Neural crest cell (in vitro differentiated cells): ENCODE data around the gene HBA1. TPM values are rescaled to one million over a fixed set of nuclear protein-coding genes. Genes with fewer than 3 reads are reported as not detected.
"Not testable (repeated sequence)": the region's sequence is repeated elsewhere in the genome, so short reads cannot be mapped to it uniquely, and the experiment has no call there.

Experiments
- DNase-seq: peaks from one replicate; pipeline ENCODE4 v3.0.0; 2021; ENCODE audit warnings: low read depth, mixed read lengths, low spot score
- H3K27ac Mint-ChIP-seq: one replicate; pipeline ENCODE4 v1.8.0; 2021; ENCODE audit warnings: mild to moderate bottlenecking, mixed read lengths; ENCODE audit not compliant: unreplicated experiment
- H3K27me3 Mint-ChIP-seq: 2 replicates; pipeline ENCODE4 v1.8.0; 2021; ENCODE audit warnings: low read depth, mild to moderate bottlenecking, mixed read lengths
- H3K36me3 Mint-ChIP-seq: 2 replicates; pipeline ENCODE4 v1.8.0; 2021; ENCODE audit warnings: low read depth, mild to moderate bottlenecking, mixed read lengths
- H3K4me1 Mint-ChIP-seq: 2 replicates; pipeline ENCODE4 v1.8.0; 2021; ENCODE audit warnings: mixed read lengths
- H3K4me3 Mint-ChIP-seq: one replicate; pipeline ENCODE4 v1.8.0; 2021; ENCODE audit warnings: mild to moderate bottlenecking, mixed read lengths
- H3K9me3 Mint-ChIP-seq: 2 replicates; pipeline ENCODE4 v1.8.0; 2021; ENCODE audit warnings: mixed read lengths
- CTCF ChIP-seq: fragments of 200-600 bp; sonication (generic); conservative IDR thresholded peaks from 2 replicates; pipeline ENCODE4 v1.5.0; 2021; ENCODE audit warnings: antibody characterized with exemption, mild to moderate bottlenecking
- long read RNA-seq: library from polyadenylated mRNA; unstranded; transcript quantifications from one replicate; pipeline ENCODE4 v2.0.0, GENCODE V29; 2020
- total RNA-seq: library from RNA; stranded (reverse); gene quantifications from 2 replicates; pipeline ENCODE4 v1.2.1, GENCODE V29; 2021

HBA1 gene
- not detected in 2 replicates for total RNA-seq
- long read RNA-seq, result 0 reads

GRCh38 chr16:176477-177382, at the start of gene HBA1:
Gene HBA1 (plus strand): TSS chr16:176680. CDS start chr16:176717, 37 bp downstream.
- not testable (repeated sequence) for H3K4me1 Mint-ChIP-seq, H3K36me3 Mint-ChIP-seq, H3K9me3 Mint-ChIP-seq, DNase-seq, H3K27ac Mint-ChIP-seq
- H3K4me3 Mint-ChIP-seq, result peak within 1 kb of the TSS; percentile 74
- peaks cover 73% of the 10 kb centered on the region for H3K27me3 Mint-ChIP-seq

GRCh38 chr16:129075-129474, 47.4 kb upstream of the HBA1 start:
- Mint-ChIP-seq H3K27me3 (no peaks in the 10 kb centered on the region), H3K4me3 (no peak overlapping the region), H3K9me3 (no peaks in the 10 kb centered on the region), H3K36me3 (no peaks in the 10 kb centered on the region), H3K27ac (no peak overlapping the region), H3K4me1 (peaks cover 2% of the 10 kb centered on the region)
- no peak for TF ChIP-seq CTCF
- no peak for DNase-seq

- TF ChIP-seq CTCF, result no peak
- Mint-ChIP-seq H3K4me3 (no peak overlapping the region), H3K36me3 (no peaks in the 10 kb centered on the region), H3K27me3 (no peaks in the 10 kb centered on the region), H3K9me3 (no peaks in the 10 kb centered on the region), H3K27ac (no peak overlapping the region), H3K4me1 (peaks cover 5% of the 10 kb centered on the region)
- no peak for DNase-seq
Measured at GRCh38 chr16:130533-131173, 45.8 kb upstream of the HBA1 start.

GRCh38 chr16:132120-132519, 44.4 kb upstream of the HBA1 start:
- DNase-seq, result no peak
- Mint-ChIP-seq H3K27me3 (no peaks in the 10 kb centered on the region), H3K36me3 (no peaks in the 10 kb centered on the region), H3K9me3 (no peaks in the 10 kb centered on the region), H3K27ac (no peak overlapping the region), H3K4me3 (no peak overlapping the region), H3K4me1 (peaks cover 10% of the 10 kb centered on the region)
- no peak for TF ChIP-seq CTCF

- no peaks in the 10 kb centered on the region for H3K9me3 Mint-ChIP-seq
- H3K27me3 Mint-ChIP-seq, result no peaks in the 10 kb centered on the region
- DNase-seq, result no peak
- no peak overlapping the region for H3K4me3 Mint-ChIP-seq
- no peak for TF ChIP-seq CTCF
- no peak overlapping the region for H3K27ac Mint-ChIP-seq
- H3K36me3 Mint-ChIP-seq, result no peaks in the 10 kb centered on the region
- H3K4me1 Mint-ChIP-seq, result peaks cover 12% of the 10 kb centered on the region
Measured at GRCh38 chr16:133716-134115, 42.8 kb upstream of the HBA1 start.

- DNase-seq, result peak; percentile 43
- TF ChIP-seq CTCF, result no peak
- H3K9me3 Mint-ChIP-seq, result no peaks in the 10 kb centered on the region
- H3K27ac Mint-ChIP-seq, result peak overlapping the region; percentile 65
- no peaks in the 10 kb centered on the region for H3K36me3 Mint-ChIP-seq
- H3K4me1 Mint-ChIP-seq, result peaks cover 14% of the 10 kb centered on the region
- no peaks in the 10 kb centered on the region for H3K27me3 Mint-ChIP-seq
- peak overlapping the region; percentile 87 for H3K4me3 Mint-ChIP-seq
Measured at GRCh38 chr16:138049-138417, 38.4 kb upstream of the HBA1 start.
